HepG2 (cell line): ENCODE measurements around the gene RTN3. TPM values are rescaled to one million over a fixed set of nuclear protein-coding genes. Genes with fewer than 3 reads are reported as not detected.

Experiments
- FOXP4 ChIP-seq: sonication (generic); formaldehyde crosslinking; IDR thresholded peaks from 2 replicates; pipeline ENCODE4 v1.4.0; 2020; ENCODE audit warnings: missing genetic modification reagents
- LRRFIP1 ChIP-seq: sonication (generic); formaldehyde crosslinking; conservative IDR thresholded peaks from 2 replicates; pipeline ENCODE4 v1.4.0; 2020; ENCODE audit warnings: missing genetic modification reagents
- MXD3 ChIP-seq: IDR thresholded peaks from 2 replicates; pipeline ENCODE4 v1.6.1; 2016; ENCODE audit warnings: mild to moderate bottlenecking, missing biosample characterization, missing genetic modification reagents
- NCOR1 ChIP-seq: fragments of 200-600 bp; sonication (generic); IDR thresholded peaks from 2 replicates; pipeline ENCODE4 v1.7.0; 2017; ENCODE audit warnings: antibody characterized with exemption, low read length, borderline replicate concordance
- POLR2G ChIP-seq: fragments of 200-400 bp; formaldehyde crosslinking; IDR thresholded peaks from 2 replicates; pipeline ENCODE4 v1.6.1; 2018; ENCODE audit warnings: mild to moderate bottlenecking, low read depth, low read length, moderate library complexity
- RFXAP ChIP-seq: sonication (generic); formaldehyde crosslinking; IDR thresholded peaks from 2 replicates; pipeline ENCODE4 v1.4.0; 2020; ENCODE audit warnings: missing genetic modification reagents, borderline replicate concordance
- TFDP1 ChIP-seq: IDR thresholded peaks from 2 replicates; pipeline ENCODE4 v1.6.1; 2016; ENCODE audit warnings: missing compliant biosample characterization, missing genetic modification reagents, borderline replicate concordance
- polyA plus RNA-seq, 8 experiments: library from polyadenylated mRNA; depleted of rRNA in 3 of 8; stranded (reverse) in 7 of 8; unstranded in 1 of 8; fragments of >200 nt; fragmentation: Illumina TruSeq in 4 of 8; extraction: Trizol in 4 of 8; gene quantifications; 2 replicates each; pipeline versions ENCODE4 v1.2.1 to v1.2.3, GENCODE V29; 2011 to 2016; ENCODE audit warnings: low read depth in 4 of 8, missing spikeins in 1 of 8, mixed read lengths in 1 of 8; ENCODE audit not compliant: insufficient read depth in 1 of 8
- total RNA-seq, 5 experiments: library from RNA; depleted of rRNA; stranded (reverse); fragments of >200 nt; fragmentation: Illumina TruSeq; extraction: Trizol; gene quantifications; 2 replicates each; pipeline ENCODE4 v1.2.3, GENCODE V29; 2016; ENCODE audit warnings: low read depth in 1 of 5

The RTN3 gene
- total and polyA plus RNA-seq, 2 of the 13 experiments (the other 11 are each of a cell fraction or from before 2014, with no cell fraction given), result 32.2 to 41.1 TPM

- no peak for TF ChIP-seq FOXP4 (CRISPR knock-in tag)
- TF ChIP-seq POLR2G, result no peak
- no peak for TF ChIP-seq NCOR1
- no peak for TF ChIP-seq RFXAP (CRISPR knock-in tag)
- no peak for TF ChIP-seq LRRFIP1 (CRISPR knock-in tag)
- TF ChIP-seq MXD3 (CRISPR knock-in tag), result no peak
- no peak for TF ChIP-seq TFDP1
These were observed 111.9 kb downstream of the RTN3 start (continued) for GRCh38 chr11:63793161-63793560.
